Esophagus squamous epithelium (tissue), 5 donors: ENCODE data around the gene THNSL1. TPM values are rescaled to one million over a fixed set of nuclear protein-coding genes. Genes with fewer than 3 reads are reported as not detected.

ENCODE experiments used
- DNase-seq: peaks from one replicate; lab custom pipeline; 2025; lab: John Stamatoyannopoulos, UW
- H3K27ac ChIP-seq, 4 donors: fragments of 200-600 bp; sonication (generic); one replicate each; pipeline ENCODE4 v1.5.1; 2016 to 2019; ENCODE audit warnings: mild to moderate bottlenecking in 1 of 4
- H3K27me3 ChIP-seq, 4 donors: fragments of 200-600 bp; sonication (generic); 1 replicate in 3 of 4; 2 replicates in 1 of 4; pipeline versions ENCODE4 v1.5.1 to v1.6.0; 2017 to 2021; ENCODE audit warnings: antibody characterized with exemption in 1 of 4
- H3K36me3 ChIP-seq, 3 donors: fragments of 200-600 bp; sonication (generic); one replicate each; pipeline ENCODE4 v1.5.1; 2016 to 2019
- H3K4me1 ChIP-seq, 3 donors: fragments of 200-600 bp; sonication (generic); one replicate each; pipeline ENCODE4 v1.5.1; 2017 to 2019
- H3K4me3 ChIP-seq, 4 donors: fragments of 200-600 bp; sonication (generic); 1 replicate in 3 of 4; 2 replicates in 1 of 4; pipeline ENCODE4 v1.5.1; 2016 to 2019; ENCODE audit warnings: mild to moderate bottlenecking in 2 of 4, moderate library complexity in 1 of 4
- H3K9me3 ChIP-seq, 3 donors: fragments of 200-600 bp; sonication (generic); one replicate each; pipeline ENCODE4 v1.5.1; 2016 to 2019
- CTCF ChIP-seq, 6 experiments: fragments of 450-650 bp in 4 of 6; fragments of 200-600 bp in 2 of 6; sonication (generic) in 2 of 6; IDR thresholded peaks; one replicate each; pipeline ENCODE4 v1.5.1; 2016 to 2019; ENCODE audit warnings: antibody characterized with exemption in 6 of 6, mild to moderate bottlenecking in 4 of 6, moderate library complexity in 4 of 6
- POLR2A ChIP-seq, 4 donors: fragments of 450-650 bp; IDR thresholded peaks; one replicate each; pipeline ENCODE4 v1.6.1; 2017; ENCODE audit warnings: antibody characterized with exemption in 4 of 4, mild to moderate bottlenecking in 4 of 4, moderate library complexity in 3 of 4
- WGBS, 2 donors: methylation state at CpG; one replicate each; pipeline ENCODE4 v1.1.5; 2018; 5-methylcytosine and 5-hydroxymethylcytosine counted together
- intact Hi-C: fragments of 100-400 bp; cut with DNase I; formaldehyde crosslinking; loops from one replicate; pipeline ENCODE4 v1.15.0; 2022
- total RNA-seq, 4 donors: library from RNA; depleted of rRNA; stranded (reverse); fragments of >200 nt; gene quantifications; one replicate each; pipeline ENCODE4 v1.1.0, GENCODE V29; 2016
- donor health status: DM: yes; HTN: yes; CAD: no.

The THNSL1 gene
- total RNA-seq, 4 donors from 2014 or later = 1.0 to 3.0 (median 1.7) TPM

GRCh38 chr10:25014579-25014978, 1.8 kb upstream of the THNSL1 start:
- DNase-seq = no peak
- Histone ChIP-seq H3K4me1 (peaks cover 0 to 25% (median 0%) of the 10 kb centered on the region in 3 donors), H3K4me3 (no peak overlapping the region), H3K36me3 (no peaks in the 10 kb centered on the region), H3K9me3 (no peaks in the 10 kb centered on the region), H3K27ac (no peak overlapping the region), H3K27me3 (no peaks in the 10 kb centered on the region)
- TF ChIP-seq POLR2A (IDR thresholded peaks at IDR 0.05) (no peak), CTCF (IDR thresholded peaks at IDR 0.05) (no peak)
- intact Hi-C loops = no loop called here

GRCh38 chr10:25015828-25016375, 510 bp upstream of the THNSL1 start, which contains the start of gene ENKUR:
Gene ENKUR (minus strand): TSS chr10:25016158. CDS start chr10:25015936, 222 bp downstream.
- Histone ChIP-seq H3K27me3 (no peaks in the 10 kb centered on the region), H3K4me3 (peak within 1 kb of the TSS; percentile 60 to 81 (median 74)), H3K4me1 (peaks cover 0 to 25% (median 0%) of the 10 kb centered on the region in 3 donors), H3K9me3 (no peaks in the 10 kb centered on the region), H3K36me3 (no peaks in the 10 kb centered on the region), H3K27ac (peak within 1 kb of the TSS; percentile 90 to 95 (median 94))
- TF ChIP-seq CTCF (IDR thresholded peaks at IDR 0.05) = no peak
- no peak for TF ChIP-seq POLR2A (IDR thresholded peaks at IDR 0.05)
- WGBS, 2 donors = 1 to 2% methylated on average over 16 of the region's 16 CpGs
- intact Hi-C loops = no loop called here
- peak; percentile 65 for DNase-seq

- Histone ChIP-seq H3K27ac (peak overlapping the region; percentile 90 to 95 (median 94)), H3K4me3 (peak overlapping the region; percentile 60 to 81 (median 74)), H3K4me1 (peaks cover 0 to 25% (median 0%) of the 10 kb centered on the region in 3 donors), H3K27me3 (no peaks in the 10 kb centered on the region), H3K9me3 (no peaks in the 10 kb centered on the region), H3K36me3 (no peaks in the 10 kb centered on the region)
- intact Hi-C loops = no loop called here
- no peak for DNase-seq
- WGBS, 2 donors = 3 to 7% methylated on average over 7 to 10 of the region's 10 CpGs
- TF ChIP-seq CTCF (IDR thresholded peaks at IDR 0.05) (no peak), POLR2A (IDR thresholded peaks at IDR 0.05) (no peak)
These were observed 760 bp downstream of the THNSL1 start for GRCh38 chr10:25017154-25017590.

- peak overlapping the region in 3 of 4 donors; percentile 90 to 95 (median 94) for H3K27ac ChIP-seq
- peak overlapping the region in 1 of 4 donors; percentile 70 for H3K4me3 ChIP-seq
- no peaks in the 10 kb centered on the region for H3K36me3 ChIP-seq
- H3K9me3 ChIP-seq = no peaks in the 10 kb centered on the region
- peaks cover 0 to 25% (median 0%) of the 10 kb centered on the region in 3 donors for H3K4me1 ChIP-seq
- DNase-seq = no peak
- no peak for TF ChIP-seq CTCF (IDR thresholded peaks at IDR 0.05)
- no peak for TF ChIP-seq POLR2A (IDR thresholded peaks at IDR 0.05)
- 89 to 92% methylated on average over 6 of the region's 6 CpGs for WGBS, 2 donors
- intact Hi-C loops = no loop called here
- H3K27me3 ChIP-seq = no peaks in the 10 kb centered on the region
These were observed 1.2 kb downstream of the THNSL1 start for GRCh38 chr10:25017661-25018060.

GRCh38 chr10:25018703-25019102, 2.3 kb downstream of the THNSL1 start:
- no peaks in the 10 kb centered on the region for H3K36me3 ChIP-seq
- H3K27me3 ChIP-seq = no peaks in the 10 kb centered on the region
- H3K4me3 ChIP-seq = no peak overlapping the region
- TF ChIP-seq POLR2A (IDR thresholded peaks at IDR 0.05) = no peak
- no peak for TF ChIP-seq CTCF (IDR thresholded peaks at IDR 0.05)
- intact Hi-C loops = no loop called here
- WGBS, 2 donors = 90 to 93% methylated on average over 3 of the region's 3 CpGs
- H3K9me3 ChIP-seq = no peaks in the 10 kb centered on the region
- peaks cover 0 to 25% (median 0%) of the 10 kb centered on the region in 3 donors for H3K4me1 ChIP-seq
- no peak for DNase-seq
- no peak overlapping the region for H3K27ac ChIP-seq
